DLD1 (cell line): Measurements from ENCODE around the gene COQ10A.

Source experiments
- in situ Hi-C: cut with HindIII; loops from 2 replicates; pipeline ENCODE4 v1.10.0; 2017; ENCODE audit warnings: low sequenced_read_pairs

Gene COQ10A

DNA sequence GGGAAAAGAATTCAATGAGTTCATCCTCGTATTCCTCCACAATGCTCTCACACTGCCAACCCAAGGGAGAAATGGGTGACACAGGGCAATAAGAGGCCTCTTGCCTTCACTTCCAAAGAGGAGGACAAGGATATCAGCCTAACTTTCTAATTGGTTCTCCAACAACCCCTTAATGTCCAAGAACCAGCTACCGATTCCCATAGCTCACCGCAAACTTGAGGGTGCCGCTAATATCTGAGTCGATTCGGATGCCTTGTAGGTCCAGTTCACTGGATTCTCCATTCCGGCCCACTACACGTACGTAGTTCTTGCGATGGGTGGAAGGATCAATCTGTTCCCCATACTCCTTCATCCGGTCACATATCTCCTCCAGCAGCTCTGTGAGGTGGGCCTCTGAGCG lies 44.3 kb downstream of the COQ10A start:
- in situ Hi-C loops: no loop called here

GRCh38 chr12:56315249-56315621 lies 48.5 kb downstream of the COQ10A start:
- in situ Hi-C loops: no loop called here

DNA sequence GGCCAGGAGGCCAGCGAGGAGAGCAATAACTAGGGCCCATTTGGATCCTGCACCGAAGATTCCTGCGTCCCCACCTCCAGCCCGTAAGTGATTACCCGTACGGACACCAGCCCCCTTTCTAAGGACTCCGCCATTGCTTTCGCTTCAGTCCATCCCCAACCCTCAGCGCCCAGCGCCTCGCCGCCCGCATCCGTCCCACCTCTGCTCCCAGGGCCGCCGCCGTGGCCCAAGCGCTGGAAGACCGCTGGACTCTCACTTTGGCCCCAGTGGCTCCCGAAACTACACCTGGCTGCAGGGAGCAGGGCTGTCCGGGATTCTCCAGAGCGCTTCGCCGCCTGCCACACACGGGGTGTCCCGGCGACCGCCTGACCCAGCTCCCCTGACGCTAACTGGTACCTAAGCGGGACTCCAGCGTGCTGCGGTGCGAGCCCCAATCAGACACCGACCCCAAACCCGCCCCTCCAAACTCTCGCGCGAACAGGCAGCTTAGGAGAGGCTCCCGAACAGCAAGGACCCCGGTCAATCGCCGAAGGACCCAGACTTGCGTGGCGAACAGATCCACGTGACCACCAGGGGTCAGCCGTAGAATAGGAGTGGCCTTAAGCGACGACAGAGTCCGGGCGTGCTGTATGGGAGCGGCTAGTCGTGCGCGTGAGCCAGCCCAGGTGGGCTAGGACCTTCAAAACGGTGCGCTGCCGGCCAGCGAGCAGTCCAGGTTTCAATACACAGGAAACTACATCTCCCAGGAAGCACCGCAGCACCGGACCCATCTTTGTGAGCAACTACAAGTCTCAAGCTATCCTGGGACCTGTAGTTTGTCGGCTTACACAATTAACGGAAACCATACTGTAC lies 49.1 kb downstream of the COQ10A start, which contains the start of gene CNPY2:
Gene CNPY2, minus strand, starts transcription at position 367 of the 852 bp plus-strand sequence. CDS start 771 bp downstream, outside the sequence.
- in situ Hi-C loops: no loop called here

- in situ Hi-C loops: no loop called here
Observed at GRCh38 chr12:56317675-56318074, 50.9 kb downstream of the COQ10A start.
